ENCODE results near the gene FAM98C.

- TF ChIP-seq CTCF (IDR thresholded peaks at IDR 0.05) (no peak), EZH2 (IDR thresholded peaks at IDR 0.05; ENCODE audit: borderline replicate concordance, insufficient read depth, low read depth, low read length, poor library complexity, severe bottlenecking) (no peak)
Measured at GRCh38 chr19:38425222-38425809, 22.4 kb downstream of the FAM98C start.

All from B cell (primary cell).